Measurements from ENCODE around the gene RAI14.
A peak's percentile ranks its signal among the peaks of the same experiment; 100 is the strongest.
"Not testable (repeated sequence)": the region's sequence is repeated elsewhere in the genome, so short reads cannot be mapped to it uniquely, and the experiment has no call there.

The RAI14 gene

DNA sequence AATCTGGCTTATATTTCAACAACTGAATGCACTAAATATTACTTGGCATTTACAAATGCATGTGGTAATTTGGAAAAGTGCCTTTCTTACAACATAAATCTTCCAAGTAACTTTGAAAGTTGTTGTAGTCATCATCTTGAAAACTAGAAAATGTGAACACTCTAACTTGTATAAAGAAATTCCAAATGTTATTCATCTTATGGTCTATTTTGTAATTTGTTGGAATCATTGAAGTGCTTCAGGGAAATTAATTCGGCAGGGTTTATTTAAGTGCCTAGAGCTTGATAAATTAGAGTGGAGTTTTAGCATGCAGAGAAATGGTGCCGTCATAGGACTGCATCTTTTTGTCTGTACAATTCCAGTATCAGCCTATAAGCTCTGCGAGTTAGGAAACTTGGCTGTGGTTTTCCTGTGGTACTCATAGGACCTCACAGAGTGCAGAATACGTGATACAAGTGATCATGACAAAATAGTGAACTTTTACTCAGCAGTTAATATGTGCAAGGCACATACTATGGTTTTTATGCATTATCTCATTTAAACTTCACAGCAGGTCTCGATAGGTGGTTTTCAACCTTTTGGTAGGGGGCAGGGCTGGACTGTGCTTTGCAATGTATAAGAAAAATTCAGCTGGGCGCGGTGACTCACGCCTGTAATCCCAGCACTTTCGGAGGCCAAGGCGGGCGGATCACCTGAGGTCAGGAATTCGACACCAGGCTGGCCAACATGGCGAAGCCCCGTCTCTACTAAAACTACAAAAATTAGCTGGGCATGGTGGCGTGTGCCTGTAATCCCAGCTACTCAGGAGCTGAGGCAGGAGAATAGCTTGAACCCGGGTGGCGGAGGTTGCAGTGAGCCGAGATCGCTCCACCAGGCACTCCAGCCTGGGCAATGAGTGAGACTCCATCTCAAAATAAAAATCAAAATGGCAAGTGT, 79.6 kb downstream of the RAI14 start:
- H3K27me3 Mint-ChIP-seq = peaks cover 0 to 6% of the 10 kb centered on the region in 2 donors
- no peaks in the 10 kb centered on the region for H3K36me3 Mint-ChIP-seq
- no peak overlapping the region for H3K27ac Mint-ChIP-seq
- no peaks in the 10 kb centered on the region for H3K9me3 Mint-ChIP-seq
- ATAC-seq (replicated peaks) (no peak), DNase-seq (no peak)
- no peak overlapping the region for H3K4me3 Mint-ChIP-seq
- H3K4me1 Mint-ChIP-seq = peaks cover 0 to 2% of the 10 kb centered on the region in 2 donors

DNA sequence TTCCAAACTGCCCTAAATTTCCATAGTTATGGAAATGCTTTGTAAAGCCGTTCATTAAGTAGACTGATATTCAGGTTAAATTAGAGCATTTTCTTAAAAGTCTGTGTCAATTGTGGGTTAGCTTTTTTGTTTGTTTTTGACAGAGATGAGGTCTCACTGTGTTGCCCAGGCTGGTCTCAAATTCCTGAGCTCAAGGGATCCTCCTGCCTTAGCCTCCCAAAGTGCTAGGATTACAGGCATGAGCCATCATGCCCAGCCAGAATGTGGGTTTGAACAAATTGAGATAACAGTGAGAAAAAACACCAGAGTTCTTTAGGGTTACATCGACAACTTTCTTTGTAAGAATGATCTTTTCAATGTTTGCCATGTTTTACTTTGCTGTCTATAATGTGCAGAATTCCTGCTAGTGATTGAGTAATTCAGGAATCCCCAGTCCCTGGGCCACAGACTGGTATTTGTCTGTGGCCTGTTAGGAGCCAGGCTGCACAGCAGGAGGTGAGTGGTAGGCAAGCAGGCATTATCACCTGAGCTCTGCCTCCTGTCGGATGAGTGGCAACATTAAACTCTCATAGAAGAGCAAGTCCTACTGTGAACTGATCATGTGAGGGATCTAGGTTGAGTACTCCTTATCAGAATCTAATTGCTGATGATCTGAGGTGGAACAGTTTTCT, 80.5 kb downstream of the RAI14 start:
- H3K27me3 Mint-ChIP-seq = peaks cover 0 to 6% of the 10 kb centered on the region in 2 donors
- ATAC-seq (replicated peaks) = no peak
- H3K9me3 Mint-ChIP-seq = peaks cover 0 to 3% of the 10 kb centered on the region in 2 donors
- no peak overlapping the region for H3K4me3 Mint-ChIP-seq
- peaks cover 3 to 5% of the 10 kb centered on the region in 2 donors for H3K4me1 Mint-ChIP-seq
- H3K27ac Mint-ChIP-seq = no peak overlapping the region
- DNase-seq = no peak
- peaks cover 3% of the 10 kb centered on the region in 2 donors for H3K36me3 Mint-ChIP-seq

DNA sequence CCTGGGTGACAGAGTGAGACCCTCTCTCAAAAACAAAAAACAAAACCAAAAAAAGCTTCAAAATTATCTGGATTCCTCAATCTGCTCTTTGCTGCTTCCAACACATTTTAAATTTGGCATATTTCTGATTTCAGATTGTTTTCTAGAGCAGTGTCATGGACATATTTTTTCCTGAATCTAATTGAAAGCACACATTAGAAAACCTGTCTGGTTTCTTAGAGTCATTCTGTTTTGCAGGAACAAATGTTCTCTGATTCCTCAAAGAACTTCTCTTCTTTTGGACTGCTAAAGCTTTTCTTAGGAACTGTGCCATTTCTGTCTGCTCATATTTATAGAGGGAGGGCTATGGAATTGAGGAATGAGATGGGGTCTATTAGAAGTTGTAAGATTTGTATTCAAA, 81.6 kb downstream of the RAI14 start:
- Mint-ChIP-seq H3K4me3 (no peak overlapping the region), H3K27me3 (peaks cover 0 to 6% of the 10 kb centered on the region in 2 donors), H3K27ac (no peak overlapping the region), H3K4me1 (peaks cover 11% of the 10 kb centered on the region in 2 donors), H3K9me3 (peaks cover 0 to 6% of the 10 kb centered on the region in 2 donors), H3K36me3 (peaks cover 4% of the 10 kb centered on the region in 2 donors)
- DNase-seq (no peak), ATAC-seq (replicated peaks) (no peak)

DNA sequence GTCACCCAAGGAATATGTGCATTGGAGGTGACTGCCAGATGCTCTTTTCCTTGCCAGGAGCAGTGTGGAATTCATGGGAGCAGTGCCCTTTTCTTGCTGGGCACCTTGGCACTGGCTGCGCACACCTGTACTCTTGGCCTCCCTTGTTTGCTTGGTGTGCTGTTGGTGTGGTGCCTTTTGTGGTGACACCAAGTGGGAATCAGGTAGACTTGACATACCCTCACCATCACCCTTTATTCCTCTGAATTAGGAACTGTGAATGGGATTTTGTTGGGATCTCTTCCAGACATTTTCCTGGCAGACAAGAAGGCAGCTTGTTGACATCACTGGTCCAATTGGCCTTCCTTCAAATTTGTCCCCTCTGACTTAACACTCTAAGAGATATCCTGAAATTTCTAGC, 82.3 kb downstream of the RAI14 start:
- ATAC-seq (replicated peaks) = no peak
- Mint-ChIP-seq H3K36me3 (peaks cover 4% of the 10 kb centered on the region in 2 donors), H3K9me3 (peaks cover 0 to 6% of the 10 kb centered on the region in 2 donors), H3K4me3 (no peak overlapping the region), H3K27ac (no peak overlapping the region), H3K27me3 (peaks cover 0 to 6% of the 10 kb centered on the region in 2 donors), H3K4me1 (peaks cover 16 to 17% of the 10 kb centered on the region in 2 donors)
- no peak for DNase-seq

DNA sequence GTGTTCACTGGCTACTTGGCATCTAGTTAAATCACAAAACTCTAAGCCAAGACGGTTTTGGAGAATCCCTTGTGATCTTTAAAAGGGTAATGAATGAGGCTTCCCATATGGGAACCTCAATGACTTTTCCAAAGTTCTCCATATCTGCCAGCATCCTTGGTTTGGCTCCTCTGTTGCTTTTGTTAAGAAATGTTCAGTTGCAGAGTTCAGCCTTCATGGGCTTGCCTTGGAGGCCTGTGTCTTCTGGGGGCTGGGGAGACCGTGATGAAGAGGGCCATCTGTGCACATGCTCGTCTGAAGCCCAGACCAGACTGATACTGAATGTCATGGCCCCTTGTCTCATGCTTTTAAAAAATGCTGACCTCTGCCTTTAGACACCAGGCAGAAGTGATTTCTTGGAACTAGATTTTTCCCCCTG, 84.3 kb downstream of the RAI14 start:
- DNase-seq (no peak), ATAC-seq (replicated peaks) (no peak)
- Mint-ChIP-seq H3K27me3 (no peaks in the 10 kb centered on the region), H3K27ac (no peak overlapping the region), H3K4me3 (no peak overlapping the region), H3K4me1 (peaks cover 19 to 21% of the 10 kb centered on the region in 2 donors), H3K36me3 (peaks cover 4% of the 10 kb centered on the region in 2 donors), H3K9me3 (peaks cover 0 to 6% of the 10 kb centered on the region in 2 donors)

DNA sequence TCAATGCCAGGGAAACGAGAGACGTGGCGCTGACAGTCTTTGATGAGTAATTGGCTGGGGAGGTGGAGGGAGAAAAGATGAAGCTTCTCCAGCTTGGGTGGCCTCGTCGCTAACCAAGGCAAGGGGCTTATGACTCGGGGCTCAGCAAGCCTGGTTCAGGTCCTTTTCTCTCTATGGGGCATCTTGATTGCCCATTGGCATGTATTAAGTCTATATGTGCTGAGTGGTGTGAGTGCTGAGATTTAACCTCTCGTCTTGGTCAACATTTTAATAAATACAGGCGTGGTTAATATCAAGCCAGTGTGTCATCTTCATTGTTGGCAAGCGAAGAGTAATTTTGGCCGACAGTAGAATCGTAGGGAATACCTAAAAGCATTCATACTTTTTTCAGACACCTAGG, 85.9 kb downstream of the RAI14 start:
- Mint-ChIP-seq H3K9me3 (peaks cover 3 to 13% of the 10 kb centered on the region in 2 donors), H3K27ac (no peak overlapping the region)
- no peak for ATAC-seq (replicated peaks)

DNA sequence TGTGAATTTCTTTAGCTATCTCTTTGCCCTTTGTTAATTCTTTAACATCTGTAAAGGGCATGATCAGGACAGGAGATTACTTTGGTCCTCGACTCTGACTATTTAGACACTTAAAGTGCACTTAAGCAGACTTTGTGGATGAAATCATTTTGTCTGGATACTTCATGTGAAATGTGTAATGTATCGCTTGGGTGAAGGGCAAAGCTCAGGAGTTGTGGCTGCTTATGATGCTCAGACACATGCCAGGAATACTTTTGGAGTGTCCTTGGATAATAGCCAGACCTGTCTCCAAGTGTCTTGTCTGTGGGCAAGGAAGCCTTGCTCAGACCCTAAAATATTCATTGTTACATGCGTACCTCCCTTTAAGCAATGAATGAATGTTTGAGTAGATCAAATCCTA, 87.8 kb downstream of the RAI14 start:
- Mint-ChIP-seq H3K27me3 (no peaks in the 10 kb centered on the region), H3K4me1 (peaks cover 26 to 28% of the 10 kb centered on the region in 2 donors), H3K4me3 (no peak overlapping the region), H3K9me3 (peaks cover 3 to 13% of the 10 kb centered on the region in 2 donors), H3K36me3 (peaks cover 5 to 10% of the 10 kb centered on the region in 2 donors), H3K27ac (no peak overlapping the region)
- DNase-seq = no peak
- ATAC-seq (replicated peaks) = no peak

More for the DNA sequence above, 85.9 kb downstream of the RAI14 start:
- Mint-ChIP-seq H3K4me1 (peaks cover 26 to 28% of the 10 kb centered on the region in 2 donors), H3K36me3 (peaks cover 4 to 10% of the 10 kb centered on the region in 2 donors), H3K27me3 (no peaks in the 10 kb centered on the region), H3K4me3 (no peak overlapping the region)
- DNase-seq = no peak

DNA sequence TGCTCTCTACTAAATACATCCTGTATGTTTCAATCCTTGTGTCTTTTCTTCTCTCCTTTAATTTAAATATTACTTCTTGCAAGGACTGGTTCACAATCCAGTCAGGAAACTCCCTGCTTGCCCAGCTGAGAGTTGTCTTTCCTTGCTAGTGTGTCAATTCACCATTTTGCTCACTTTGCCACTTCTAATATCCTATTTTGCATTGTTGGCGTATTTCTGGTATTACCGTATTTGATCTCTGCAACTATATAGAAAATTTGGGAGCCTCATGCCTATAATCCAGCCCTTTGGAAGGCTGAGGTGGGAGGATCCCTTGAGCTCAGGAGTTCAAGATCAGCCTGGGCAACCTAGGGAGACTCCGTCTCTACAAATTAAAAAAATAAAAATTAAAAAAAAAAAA, 92.3 kb downstream of the RAI14 start:
- ATAC-seq (replicated peaks) (no peak), DNase-seq (no peak)
- Mint-ChIP-seq H3K27ac (no peak overlapping the region), H3K4me3 (no peak overlapping the region), H3K36me3 (peaks cover 1 to 6% of the 10 kb centered on the region in 2 donors), H3K9me3 (peaks cover 3 to 7% of the 10 kb centered on the region in 2 donors), H3K4me1 (peaks cover 11 to 16% of the 10 kb centered on the region in 2 donors), H3K27me3 (no peaks in the 10 kb centered on the region)

DNA sequence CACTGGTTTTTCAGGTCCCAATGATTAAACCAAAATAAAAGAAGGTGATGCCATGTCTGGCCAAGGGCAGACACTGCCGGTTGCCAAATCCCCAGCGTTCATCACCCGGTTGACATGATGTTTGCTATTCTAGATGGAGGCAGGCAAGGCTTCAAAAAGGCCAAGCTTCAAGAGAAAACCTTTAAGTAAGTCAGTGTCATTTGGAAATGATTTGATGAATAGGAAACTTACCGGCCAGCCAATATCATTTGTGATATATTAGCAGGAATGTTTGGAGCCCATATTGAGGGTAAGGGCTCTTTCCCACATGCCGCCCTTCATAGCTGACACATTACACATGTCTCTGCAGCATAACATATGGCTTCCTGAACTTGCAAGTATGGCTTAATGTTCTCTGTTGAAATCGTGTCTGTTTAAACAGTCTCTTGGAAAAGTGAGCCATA, 93.3 kb downstream of the RAI14 start:
- H3K4me3 Mint-ChIP-seq = no peak overlapping the region
- H3K36me3 Mint-ChIP-seq = peaks cover 1 to 6% of the 10 kb centered on the region in 2 donors
- H3K4me1 Mint-ChIP-seq = peaks cover 11 to 16% of the 10 kb centered on the region in 2 donors
- no peaks in the 10 kb centered on the region for H3K27me3 Mint-ChIP-seq
- DNase-seq (no peak), ATAC-seq (replicated peaks) (no peak)
- H3K27ac Mint-ChIP-seq = no peak overlapping the region
- peaks cover 3 to 7% of the 10 kb centered on the region in 2 donors for H3K9me3 Mint-ChIP-seq

DNA sequence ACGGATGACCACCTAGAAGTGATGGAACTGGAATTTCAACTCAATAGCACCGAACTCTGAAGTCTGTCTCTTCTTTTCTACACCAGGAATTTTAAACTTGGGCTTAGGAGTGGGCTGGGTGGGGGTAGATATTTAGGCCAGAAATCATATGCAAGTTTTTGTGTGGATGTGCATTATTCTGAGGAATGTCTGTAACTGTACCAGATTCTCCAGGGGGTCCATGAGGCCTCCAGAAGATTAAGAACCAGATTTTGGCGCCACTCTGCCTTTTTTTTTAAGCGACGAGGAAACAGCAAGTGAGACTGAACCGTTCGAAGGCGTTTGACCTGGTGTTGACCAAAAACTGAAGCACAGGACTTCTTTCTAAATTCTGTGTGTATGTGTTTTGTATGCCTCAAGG, 94.1 kb downstream of the RAI14 start:
- no peak for DNase-seq
- Mint-ChIP-seq H3K27me3 (no peaks in the 10 kb centered on the region), H3K4me1 (peaks cover 11 to 15% of the 10 kb centered on the region in 2 donors), H3K27ac (no peak overlapping the region), H3K9me3 (peaks cover 3 to 7% of the 10 kb centered on the region in 2 donors), H3K36me3 (peaks cover 1 to 6% of the 10 kb centered on the region in 2 donors), H3K4me3 (no peak overlapping the region)
- ATAC-seq (replicated peaks) = no peak

DNA sequence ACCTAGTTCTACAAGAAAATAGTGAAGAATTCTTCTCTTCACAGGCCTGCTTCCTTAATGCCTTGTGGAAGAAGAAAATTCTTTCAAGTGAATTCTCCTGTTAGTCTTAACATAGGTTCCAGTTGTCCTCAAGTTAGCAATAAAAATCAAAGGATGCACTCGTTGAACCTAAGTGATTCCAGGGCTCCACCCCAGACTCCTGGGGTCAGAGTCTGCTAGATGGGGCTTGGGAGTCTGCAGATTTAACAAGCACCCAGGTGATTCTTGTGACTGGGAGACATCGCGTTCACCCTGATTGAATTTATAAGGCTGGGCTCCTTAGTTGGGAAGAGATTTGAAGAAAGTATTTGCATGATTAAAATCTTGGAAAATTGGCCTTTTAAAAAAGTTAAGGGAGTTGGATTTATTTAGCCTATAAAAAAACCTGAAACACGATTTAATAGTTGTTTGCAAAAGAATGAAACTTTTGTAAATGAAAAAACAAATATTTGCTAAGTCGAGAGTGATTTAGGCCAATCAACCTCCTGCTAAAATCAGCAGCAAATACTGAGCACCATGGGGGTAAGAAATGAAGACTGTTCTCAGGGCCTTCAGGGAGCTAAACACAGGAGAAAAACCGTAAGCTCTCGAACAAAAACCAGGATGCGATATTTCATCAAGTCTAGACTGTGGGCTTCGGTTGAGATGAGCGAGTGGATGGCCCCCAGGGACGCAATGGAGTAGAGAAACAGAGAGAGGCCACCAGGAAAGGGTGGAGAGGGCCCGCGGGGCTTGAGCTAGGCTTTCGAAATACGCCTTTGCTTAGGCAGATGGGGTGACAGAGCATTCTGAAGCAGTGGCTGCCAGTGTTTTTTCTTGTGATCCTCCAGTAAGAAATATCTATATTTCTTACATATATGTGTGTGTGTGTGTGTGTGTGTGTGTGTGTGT, 95.9 kb downstream of the RAI14 start:
- H3K9me3 Mint-ChIP-seq = no peaks in the 10 kb centered on the region
- peak in 1 of 2 donors; percentile 77 for ATAC-seq (replicated peaks)
- peaks cover 0 to 7% of the 10 kb centered on the region in 2 donors for H3K4me1 Mint-ChIP-seq
- H3K27me3 Mint-ChIP-seq = no peaks in the 10 kb centered on the region
- H3K36me3 Mint-ChIP-seq = peaks cover 0 to 1% of the 10 kb centered on the region in 2 donors
- no peak for DNase-seq
- H3K4me3 Mint-ChIP-seq = no peak overlapping the region
- H3K27ac Mint-ChIP-seq = no peak overlapping the region

DNA sequence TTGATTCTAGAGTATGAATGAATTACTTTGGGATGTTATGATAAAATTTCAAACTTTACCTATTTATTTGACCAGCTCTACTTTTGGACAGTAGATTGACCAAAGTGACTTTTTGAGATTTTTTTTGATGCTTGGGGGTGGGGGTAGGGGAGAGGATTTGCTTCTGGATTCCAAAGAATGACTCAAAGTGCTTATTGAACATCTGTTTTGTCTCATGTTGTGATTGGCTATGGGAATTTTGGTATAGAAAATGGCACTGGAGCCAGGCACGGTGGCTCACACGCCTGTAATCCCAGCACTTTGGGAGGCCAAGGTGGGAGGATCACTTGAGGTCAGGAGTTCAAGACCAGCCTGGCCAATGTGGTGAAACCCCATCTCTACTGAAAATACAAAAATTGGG, 97.1 kb downstream of the RAI14 start:
- H3K27ac Mint-ChIP-seq; DNase-seq; H3K4me3 Mint-ChIP-seq; ATAC-seq (replicated peaks); H3K27me3 Mint-ChIP-seq; H3K4me1 Mint-ChIP-seq; H3K36me3 Mint-ChIP-seq; H3K9me3 Mint-ChIP-seq: not testable (repeated sequence)

DNA sequence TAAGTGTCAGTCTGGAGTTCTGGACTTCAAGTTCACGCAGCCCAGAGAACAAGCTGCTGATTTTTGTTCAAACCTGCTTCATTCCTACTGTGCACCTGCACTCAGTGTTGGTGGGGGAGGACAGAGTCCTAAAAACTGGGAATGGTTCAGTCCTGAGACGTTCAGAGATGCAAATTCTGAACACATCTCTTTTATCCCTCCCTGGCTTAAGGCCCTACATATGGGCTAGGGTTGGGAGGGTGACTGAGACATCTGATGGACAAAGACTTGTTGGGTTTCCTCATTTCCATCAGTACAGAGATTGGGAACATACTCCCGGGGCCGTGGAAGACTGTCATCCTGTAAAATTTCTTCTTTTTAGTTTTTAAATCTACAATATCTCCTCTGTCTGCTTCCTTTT, 99.8 kb downstream of the RAI14 start:
- Mint-ChIP-seq H3K4me1 (peaks cover 0 to 7% of the 10 kb centered on the region in 2 donors), H3K36me3 (no peaks in the 10 kb centered on the region), H3K27ac (no peak overlapping the region), H3K9me3 (peaks cover 0 to 2% of the 10 kb centered on the region in 2 donors), H3K27me3 (no peaks in the 10 kb centered on the region), H3K4me3 (no peak overlapping the region)
- ATAC-seq (replicated peaks) (no peak), DNase-seq (no peak)
